Neural progenitor cell (in vitro differentiated cells): ENCODE data around the gene DPF3.

Experiments used
- CTCF ChIP-seq: fragments of 200-600 bp; sonication (generic); IDR thresholded peaks from 2 replicates; pipeline ENCODE4 v1.5.1; 2017; ENCODE audit warnings: antibody characterized with exemption, mild to moderate bottlenecking
- EZH2 ChIP-seq: fragments of 200-600 bp; sonication (generic); IDR thresholded peaks from 2 replicates; pipeline ENCODE4 v1.6.1; 2017; ENCODE audit warnings: antibody characterized with exemption, mild to moderate bottlenecking, moderate library complexity
- EZH2phosphoT487 ChIP-seq: fragments of 200-600 bp; sonication (generic); IDR thresholded peaks from 2 replicates; pipeline ENCODE4 v1.6.1; 2017; ENCODE audit warnings: antibody characterized with exemption

- TF ChIP-seq CTCF (no peak), EZH2 (no peak), EZH2phosphoT487 (no peak)
These were observed 372 bp upstream of the DPF3 start for GRCh38 chr14:72894323-72894622.
